ENCODE results near the gene PPP4C.
A peak's percentile ranks its signal among the peaks of the same experiment; 100 is the strongest.

The PPP4C gene

DNA sequence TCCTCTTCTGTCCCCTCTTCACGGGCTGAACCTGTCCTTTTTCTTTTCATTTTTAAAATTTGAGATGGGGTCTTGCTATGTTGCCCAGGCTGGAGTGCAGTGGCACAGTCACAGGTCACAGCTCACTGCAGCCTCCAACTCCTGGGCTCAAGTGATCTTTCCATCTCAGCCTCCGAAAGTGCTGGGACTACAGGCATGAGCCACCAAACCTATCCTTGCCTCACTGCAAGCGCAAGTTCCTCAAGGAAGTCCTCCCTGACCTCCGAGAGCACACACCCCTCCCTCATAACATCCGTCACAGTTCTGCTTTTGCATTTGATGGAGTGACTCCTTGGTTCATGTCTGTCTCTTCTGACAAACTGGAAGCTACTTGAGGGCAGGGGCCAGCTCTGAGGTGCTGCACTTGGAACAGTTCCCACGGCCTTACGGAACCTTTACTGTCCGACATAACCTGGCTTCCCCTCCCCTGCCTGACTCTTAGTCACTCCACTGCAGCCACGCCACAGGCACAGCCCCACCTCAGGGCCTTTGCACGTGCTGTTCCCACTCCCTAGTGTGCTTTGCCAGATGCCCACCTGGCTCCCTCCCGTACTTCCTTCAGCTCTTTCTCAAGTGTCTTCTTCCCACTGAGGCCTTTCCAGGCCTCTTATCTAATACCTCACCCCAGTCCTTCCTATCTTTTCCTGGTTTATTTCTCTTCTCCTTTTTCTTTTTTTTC, 11.5 kb downstream of the PPP4C start:
- no peak for TF ChIP-seq CTCF (conservative IDR thresholded peaks at IDR 0.05; ENCODE audit: low read depth, low read length)
- no peak for DNase-seq (ENCODE audit: low read depth)

GRCh38 chr16:30088237-30088831, 12.5 kb downstream of the PPP4C start:
- H3K4me3 ChIP-seq (ENCODE audit: low read length) = no peak overlapping the region
- TF ChIP-seq CTCF (conservative IDR thresholded peaks at IDR 0.05; ENCODE audit: low read depth, low read length) = no peak
- no peak for DNase-seq (ENCODE audit: low read depth)

More for the DNA sequence above, 11.5 kb downstream of the PPP4C start:
- no peak overlapping the region for H3K4me3 ChIP-seq (ENCODE audit: low read length)

DNA sequence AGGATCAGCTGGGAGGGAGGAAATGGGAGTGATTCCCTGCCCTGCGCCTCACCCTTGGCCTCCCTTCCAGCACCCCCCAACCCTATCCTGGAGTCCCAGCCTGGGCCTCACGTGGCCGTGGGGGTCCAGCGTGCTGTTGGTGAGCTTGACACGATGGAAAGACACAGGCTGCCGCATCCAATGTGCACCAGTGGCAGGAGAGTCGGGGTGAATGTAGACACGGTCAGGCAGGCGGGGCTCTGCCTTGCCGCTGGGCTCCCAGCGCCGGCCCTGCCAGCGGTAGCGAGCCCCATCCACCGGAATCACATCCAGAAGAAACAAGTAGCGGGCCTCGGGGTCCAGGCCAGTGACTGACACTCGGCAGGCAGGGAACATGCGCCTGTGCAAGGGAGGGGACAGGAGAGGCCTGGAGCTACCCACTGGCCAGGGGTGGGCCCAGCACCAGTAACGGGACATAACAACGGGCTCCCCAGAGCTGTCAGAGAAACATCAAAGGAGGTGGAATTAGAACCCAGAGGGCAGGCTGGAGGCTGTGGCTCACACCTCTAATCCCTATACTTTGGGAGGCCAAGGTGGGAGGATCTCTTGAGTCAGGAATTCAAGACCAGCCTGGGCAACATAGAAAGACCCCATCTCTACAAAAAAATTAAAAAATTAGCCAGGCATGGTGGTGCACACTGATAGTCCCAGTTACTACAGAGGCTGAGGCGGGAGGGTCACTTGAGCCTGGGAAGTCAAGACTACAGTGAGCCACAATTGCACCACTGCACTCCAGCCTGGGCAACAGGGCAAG, 13.2 kb downstream of the PPP4C start:
- no peak for DNase-seq (ENCODE audit: low read depth)
- H3K4me3 ChIP-seq (ENCODE audit: low read length) = no peak overlapping the region
- TF ChIP-seq CTCF (conservative IDR thresholded peaks at IDR 0.05; ENCODE audit: low read depth, low read length) = no peak

GRCh38 chr16:30090610-30091331, 15.0 kb downstream of the PPP4C start:
- no peak for DNase-seq (ENCODE audit: low read depth)
- peak overlapping the region; percentile 65 for H3K4me3 ChIP-seq (ENCODE audit: low read length)

DNA sequence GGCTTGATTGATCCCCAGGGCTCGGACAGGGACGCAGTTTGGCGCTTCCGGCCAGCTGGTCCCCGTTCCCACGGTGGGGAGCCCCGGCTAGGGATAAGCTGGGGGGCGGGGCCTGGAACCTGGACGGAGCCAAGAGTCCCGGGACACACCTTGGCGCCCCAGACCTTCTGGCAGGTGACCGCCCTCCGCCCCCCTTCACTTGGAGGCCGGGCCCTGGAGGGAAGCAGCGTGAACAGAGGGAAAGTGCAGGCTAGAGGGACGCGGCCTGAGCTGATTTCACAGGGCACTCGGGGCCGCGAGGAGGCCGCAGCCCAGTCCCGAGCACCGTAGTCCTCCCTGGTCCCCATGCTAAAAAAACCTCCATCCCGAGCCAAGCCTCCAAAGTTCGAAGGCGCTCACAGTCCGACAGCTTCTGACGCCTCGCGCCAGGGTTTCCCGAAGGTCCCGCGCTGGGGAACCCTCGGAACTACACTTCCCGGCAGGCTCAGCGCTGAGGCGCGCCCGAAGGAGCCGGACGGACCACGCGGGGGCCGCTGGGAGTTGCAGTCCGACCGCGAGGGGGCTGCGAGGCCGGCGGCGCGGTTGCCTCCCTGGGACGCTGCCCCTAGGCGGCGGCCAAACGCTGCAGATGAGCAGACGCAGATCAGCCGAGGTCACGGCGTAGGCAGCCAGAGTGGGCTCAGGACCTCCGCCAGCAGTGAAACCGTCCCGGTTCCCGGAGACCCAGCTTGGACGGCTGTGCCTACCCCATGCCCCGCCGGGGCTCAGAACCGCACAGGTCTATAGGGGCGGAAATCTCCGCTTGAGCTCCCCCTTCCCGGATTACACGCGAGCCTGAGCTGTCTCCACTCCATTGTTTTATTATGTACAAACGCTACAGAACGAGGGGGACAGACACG, 15.9 kb downstream of the PPP4C start, which contains the start of gene TBX6:
TBX6 (minus strand) TSS at position 451 of the 899 bp plus-strand sequence. CDS start 731 bp downstream, outside the sequence.
- TF ChIP-seq CTCF (conservative IDR thresholded peaks at IDR 0.05; ENCODE audit: low read depth, low read length) = peak; percentile 67
- peak within 1 kb of the TSS; percentile 65 for H3K4me3 ChIP-seq (ENCODE audit: low read length)
- DNase-seq (ENCODE audit: low read depth) = peak; percentile 48

More at GRCh38 chr16:30090610-30091331, 15.0 kb downstream of the PPP4C start:
- no peak for TF ChIP-seq CTCF (conservative IDR thresholded peaks at IDR 0.05; ENCODE audit: low read depth, low read length)
